Right lobe of liver (tissue), 6 donors: ENCODE data around the gene MACROD2. TPM values are rescaled to one million over a fixed set of nuclear protein-coding genes. Genes with fewer than 3 reads are reported as not detected.

Experiments used
- ATAC-seq, 4 donors: fragments of 200-7000 bp; cut with Tn5 transposase; one replicate each; pipeline ENCODE4 v1.9.1; 2020; ENCODE audit warnings: mild to moderate bottlenecking in 4 of 4, moderate library complexity in 4 of 4
- DNase-seq, 3 donors: peaks; one replicate each; pipeline ENCODE4 v3.0.0-alpha.2; 2020
- H3K27ac ChIP-seq, 3 donors: fragments of 200-600 bp; one replicate each; pipeline ENCODE4 v1.8.0; 2022
- H3K27me3 ChIP-seq, 2 donors: fragments of 200-600 bp; one replicate each; pipeline ENCODE4 v1.8.0; 2022
- H3K36me3 ChIP-seq, 4 donors: fragments of 200-600 bp; sonication (generic) in 1 of 4; one replicate each; pipeline versions ENCODE4 v1.5.1 to v1.8.0; 2017 to 2022; ENCODE audit warnings: control low read depth in 1 of 4
- H3K4me1 ChIP-seq, 4 donors: fragments of 200-600 bp; sonication (generic) in 1 of 4; one replicate each; pipeline versions ENCODE4 v1.5.1 to v1.8.0; 2017 to 2022; ENCODE audit warnings: control low read depth in 1 of 4
- H3K4me3 ChIP-seq, 3 donors: fragments of 200-600 bp; one replicate each; pipeline ENCODE4 v1.8.0; 2022
- H3K9me3 ChIP-seq, 4 donors: fragments of 200-600 bp; sonication (generic) in 1 of 4; one replicate each; pipeline versions ENCODE4 v1.5.1 to v1.8.0; 2017 to 2022; ENCODE audit warnings: control low read depth in 1 of 4
- CTCF ChIP-seq, 4 donors: fragments of 200-600 bp in 3 of 4; fragments of 450-650 bp in 1 of 4; IDR thresholded peaks; one replicate each; pipeline versions ENCODE4 v1.5.1 to v1.8.0; 2016 to 2022; ENCODE audit warnings: antibody characterized with exemption in 4 of 4, mild to moderate bottlenecking in 2 of 4
- POLR2A ChIP-seq: fragments of 450-650 bp; IDR thresholded peaks from one replicate; pipeline ENCODE4 v1.6.1; 2017; ENCODE audit warnings: antibody characterized with exemption, mild to moderate bottlenecking
- WGBS: methylation state at CpG from one replicate; pipeline ENCODE4 v1.1.6; 2018; ENCODE audit warnings: low coverage, low lambda C conversion rate; ENCODE audit not compliant: insufficient coverage; ENCODE audit errors: missing lambda C conversion rate; 5-methylcytosine and 5-hydroxymethylcytosine counted together
- intact Hi-C, 2 donors: fragments of 100-400 bp; cut with DNase I; formaldehyde crosslinking; loops; one replicate each; pipeline versions ENCODE4 v1.11.2 to v1.14.1; 2022
- total RNA-seq, 6 experiments: library from RNA; depleted of rRNA in 2 of 6; stranded (reverse); fragments of >200 nt in 2 of 6; fragmentation: NEBNext Ultra II Directional in 3 of 6; extraction: Animal tissue kit (Norgen Biotek cat#: 25700) in 3 of 6; gene quantifications; one replicate each; pipeline versions ENCODE4 v1.1.0 to v1.2.4, GENCODE V29; 2016 to 2023
- donor health status: DM: no; HTN: yes; CAD: no.
- donor health status: DM: no; HTN: no; CAD: no.
- donor health status: DM: no; HTN: no; CAD: no.
- donor health status: DM: no; HTN: yes; CAD: no.
- donor health status: DM: no; HTN: yes; CAD: no.

Gene MACROD2
- total RNA-seq, 6 experiments from 2014 or later = 1.2 to 5.5 (median 3.3) TPM

GRCh38 chr20:14947946-14948345 lies 952.6 kb downstream of the MACROD2 start:
- intact Hi-C loops = no loop called here
- no peak overlapping the region for H3K4me3 ChIP-seq
- ATAC-seq = peak in 1 of 4 donors; percentile 45
- no peak for DNase-seq
- 55% methylated on average over 1 of the region's 1 CpG for WGBS
- H3K27ac ChIP-seq = no peak overlapping the region
- H3K9me3 ChIP-seq = no peaks in the 10 kb centered on the region
- no peaks in the 10 kb centered on the region for H3K36me3 ChIP-seq
- H3K27me3 ChIP-seq = no peaks in the 10 kb centered on the region
- no peak for TF ChIP-seq POLR2A
- no peaks in the 10 kb centered on the region for H3K4me1 ChIP-seq

DNA sequence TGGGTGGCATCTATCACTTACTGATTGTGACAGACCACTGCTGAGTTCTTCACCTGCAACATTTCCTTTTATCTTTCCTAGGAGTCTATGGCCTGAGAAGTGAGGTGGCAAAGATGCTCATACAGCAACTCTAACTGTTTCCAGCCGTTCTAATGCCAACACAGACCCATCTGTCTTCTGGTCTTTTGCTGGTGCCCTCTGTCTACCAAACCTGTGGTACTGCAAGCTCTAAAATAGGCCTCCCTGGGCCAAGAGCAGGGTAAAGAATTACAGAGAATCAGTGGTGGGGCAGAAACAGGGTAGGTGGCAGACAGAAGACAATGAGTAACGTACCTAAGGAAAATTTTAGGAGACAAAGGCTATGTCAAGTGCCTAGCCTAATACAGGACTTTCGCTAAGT lies 953.1 kb downstream of the MACROD2 start:
- no peak for DNase-seq
- intact Hi-C loops = no loop called here
- no peaks in the 10 kb centered on the region for H3K9me3 ChIP-seq
- H3K36me3 ChIP-seq = no peaks in the 10 kb centered on the region
- ATAC-seq = peak; percentile 55 to 75 (median 66)
- H3K27ac ChIP-seq = no peak overlapping the region
- no peak overlapping the region for H3K4me3 ChIP-seq
- no peaks in the 10 kb centered on the region for H3K27me3 ChIP-seq
- no peaks in the 10 kb centered on the region for H3K4me1 ChIP-seq
- peak; percentile 21 to 47 (median 36) for TF ChIP-seq CTCF (IDR thresholded peaks at IDR 0.05)
- TF ChIP-seq POLR2A = no peak
- WGBS = 49% methylated on average over 3 of the region's 3 CpGs

GRCh38 chr20:14950633-14951032 lies 955.3 kb downstream of the MACROD2 start:
- no peak overlapping the region for H3K4me3 ChIP-seq
- H3K4me1 ChIP-seq = peaks cover 0 to 5% (median 0%) of the 10 kb centered on the region in 4 donors
- H3K27ac ChIP-seq = no peak overlapping the region
- DNase-seq (no peak), ATAC-seq (no peak)
- TF ChIP-seq POLR2A = no peak
- no peak for TF ChIP-seq CTCF (IDR thresholded peaks at IDR 0.05)
- no peaks in the 10 kb centered on the region for H3K27me3 ChIP-seq
- intact Hi-C loops = no loop called here
- no peaks in the 10 kb centered on the region for H3K9me3 ChIP-seq
- no peaks in the 10 kb centered on the region for H3K36me3 ChIP-seq
- WGBS = 80% methylated on average over 1 of the region's 1 CpG

GRCh38 chr20:14951105-14951504 lies 955.8 kb downstream of the MACROD2 start:
- TF ChIP-seq CTCF (IDR thresholded peaks at IDR 0.05) (no peak), POLR2A (no peak)
- Histone ChIP-seq H3K9me3 (no peaks in the 10 kb centered on the region), H3K27ac (no peak overlapping the region), H3K4me1 (peaks cover 0 to 7% (median 0%) of the 10 kb centered on the region in 4 donors), H3K4me3 (no peak overlapping the region), H3K36me3 (no peaks in the 10 kb centered on the region), H3K27me3 (no peaks in the 10 kb centered on the region)
- intact Hi-C loops = no loop called here
- ATAC-seq = no peak
- WGBS = 60% methylated on average over 1 of the region's 1 CpG
- DNase-seq = no peak

GRCh38 chr20:14951707-14952418 lies 956.5 kb downstream of the MACROD2 start:
- no peak for TF ChIP-seq POLR2A
- TF ChIP-seq CTCF (IDR thresholded peaks at IDR 0.05) = no peak
- Histone ChIP-seq H3K27ac (no peak overlapping the region), H3K27me3 (no peaks in the 10 kb centered on the region), H3K4me1 (peaks cover 0 to 7% (median 0%) of the 10 kb centered on the region in 4 donors), H3K36me3 (no peaks in the 10 kb centered on the region), H3K4me3 (no peak overlapping the region), H3K9me3 (no peaks in the 10 kb centered on the region)
- no peak for DNase-seq
- intact Hi-C loops = no loop called here
- 67% methylated on average over 3 of the region's 3 CpGs for WGBS
- peak; percentile 61 to 84 (median 72) for ATAC-seq
